Left lung (tissue), 10 donors: ENCODE results near the gene MMP2. TPM values are rescaled to one million over a fixed set of nuclear protein-coding genes. Genes with fewer than 3 reads are reported as not detected.
A peak's percentile ranks its signal among the peaks of the same experiment; 100 is the strongest.

Experiments used
- ATAC-seq: fragments of 200-7000 bp; cut with Tn5 transposase; one replicate; pipeline ENCODE4 v1.9.1; 2020; ENCODE audit warnings: moderate library complexity
- DNase-seq, 4 donors: peaks; one replicate each; pipeline ENCODE4 v3.0.0-alpha.2; 2013 to 2020
- H3K27ac ChIP-seq, 2 donors: fragments of 200-600 bp; sonication (generic) in 1 of 2; one replicate each; pipeline versions ENCODE4 v1.5.0 to v1.8.0; 2020 to 2021
- H3K27me3 ChIP-seq, 2 donors: fragments of 200-600 bp; sonication (generic) in 1 of 2; one replicate each; pipeline versions ENCODE4 v1.5.0 to v1.8.0; 2020 to 2021
- H3K36me3 ChIP-seq, 2 donors: fragments of 200-600 bp; sonication (generic) in 1 of 2; one replicate each; pipeline versions ENCODE4 v1.5.0 to v1.8.0; 2020 to 2021
- H3K4me1 ChIP-seq, 2 donors: fragments of 200-600 bp; one replicate each; pipeline ENCODE4 v1.8.0; 2021
- H3K4me3 ChIP-seq, 2 donors: fragments of 200-600 bp; sonication (generic) in 1 of 2; one replicate each; pipeline versions ENCODE4 v1.5.0 to v1.8.0; 2020 to 2021; ENCODE audit warnings: mild to moderate bottlenecking in 1 of 2
- H3K9me3 ChIP-seq, 2 donors: fragments of 200-600 bp; sonication (generic) in 1 of 2; one replicate each; pipeline versions ENCODE4 v1.5.0 to v1.8.0; 2020 to 2021
- CTCF ChIP-seq, 2 donors: fragments of 200-600 bp; sonication (generic) in 1 of 2; IDR thresholded peaks; one replicate each; pipeline versions ENCODE4 v1.5.0 to v1.8.0; 2021; ENCODE audit warnings: antibody characterized with exemption in 2 of 2
- intact Hi-C, 2 donors: fragments of 100-400 bp; cut with DNase I; formaldehyde crosslinking; loops; one replicate each; pipeline versions ENCODE4 v1.11.2 to v1.14.2; 2022
- polyA plus RNA-seq, 6 donors: library from polyadenylated mRNA; unstranded; fragments of 120-200 nt; gene quantifications; one replicate each; pipeline ENCODE4 v1.2.1, GENCODE V29; 2013; ENCODE audit not compliant: insufficient read length in 6 of 6
- total RNA-seq, 2 donors: library from RNA; stranded (reverse); fragmentation: NEBNext Ultra II Directional; extraction: Animal tissue kit (Norgen Biotek cat#: 25700); gene quantifications; one replicate each; pipeline ENCODE4 v1.2.1, GENCODE V29; 2021
- donor health status: DM: no; HTN: yes; CAD: no.
- donor health status: DM: no; HTN: no; CAD: no.

Gene MMP2
- total and polyA plus RNA-seq, 8 donors, result 300 to 677 (median 603) TPM

GRCh38 chr16:55477736-55478135 lies 1.3 kb upstream of the MMP2 start:
- TF ChIP-seq CTCF (IDR thresholded peaks at IDR 0.05), result no peak
- H3K27me3 ChIP-seq, result peaks cover 8 to 44% of the 10 kb centered on the region in 2 donors
- DNase-seq (no peak), ATAC-seq (no peak)
- no peaks in the 10 kb centered on the region for H3K9me3 ChIP-seq
- no peak overlapping the region for H3K4me3 ChIP-seq
- intact Hi-C loops, result no loop called here
- H3K4me1 ChIP-seq, result peaks cover 0 to 18% of the 10 kb centered on the region in 2 donors
- peak overlapping the region in 1 of 2 donors; percentile 70 for H3K27ac ChIP-seq
- H3K36me3 ChIP-seq, result no peaks in the 10 kb centered on the region

GRCh38 chr16:55479430-55480140 lies 587 bp downstream of the MMP2 start:
- intact Hi-C loops, result no loop called here
- no peaks in the 10 kb centered on the region for H3K9me3 ChIP-seq
- ATAC-seq, result no peak
- DNase-seq, result peak in 2 of 4 donors; percentile 39 to 48
- peak overlapping the region; percentile 57 to 92 for H3K27ac ChIP-seq
- H3K4me3 ChIP-seq, result peak overlapping the region; percentile 41 to 45
- peaks cover 4 to 18% of the 10 kb centered on the region in 2 donors for H3K4me1 ChIP-seq
- H3K27me3 ChIP-seq, result peaks cover 8 to 44% of the 10 kb centered on the region in 2 donors
- no peaks in the 10 kb centered on the region for H3K36me3 ChIP-seq
- TF ChIP-seq CTCF (IDR thresholded peaks at IDR 0.05), result no peak

GRCh38 chr16:55480228-55480655 lies 1.2 kb downstream of the MMP2 start:
- TF ChIP-seq CTCF (IDR thresholded peaks at IDR 0.05), result no peak
- peaks cover 8 to 44% of the 10 kb centered on the region in 2 donors for H3K27me3 ChIP-seq
- H3K36me3 ChIP-seq, result peaks cover 0 to 2% of the 10 kb centered on the region in 2 donors
- peak; percentile 78 for ATAC-seq
- H3K4me1 ChIP-seq, result peaks cover 4 to 18% of the 10 kb centered on the region in 2 donors
- peak; percentile 84 to 95 (median 89) for DNase-seq
- intact Hi-C loops, result no loop called here
- peak overlapping the region; percentile 41 to 45 for H3K4me3 ChIP-seq
- H3K27ac ChIP-seq, result peak overlapping the region in 1 of 2 donors; percentile 92
- H3K9me3 ChIP-seq, result no peaks in the 10 kb centered on the region

- peaks cover 0 to 6% of the 10 kb centered on the region in 2 donors for H3K36me3 ChIP-seq
- peak overlapping the region; percentile 15 to 41 for H3K4me3 ChIP-seq
- H3K4me1 ChIP-seq, result peaks cover 4 to 18% of the 10 kb centered on the region in 2 donors
- peak overlapping the region in 1 of 2 donors; percentile 92 for H3K27ac ChIP-seq
- TF ChIP-seq CTCF (IDR thresholded peaks at IDR 0.05), result no peak
- no peak for DNase-seq
- peaks cover 8 to 44% of the 10 kb centered on the region in 2 donors for H3K27me3 ChIP-seq
- intact Hi-C loops, result no loop called here
- no peaks in the 10 kb centered on the region for H3K9me3 ChIP-seq
- no peak for ATAC-seq
These were observed 2.0 kb downstream of the MMP2 start for GRCh38 chr16:55481023-55481422.

- TF ChIP-seq CTCF (IDR thresholded peaks at IDR 0.05), result no peak
- ATAC-seq, result no peak
These were observed 3.1 kb downstream of the MMP2 start for GRCh38 chr16:55482056-55482455.

More at GRCh38 chr16:55482056-55482455, 3.1 kb downstream of the MMP2 start:
- DNase-seq, result no peak
- Histone ChIP-seq H3K27ac (peak overlapping the region in 1 of 2 donors; percentile 39), H3K4me3 (no peak overlapping the region), H3K9me3 (no peaks in the 10 kb centered on the region), H3K4me1 (peaks cover 4 to 18% of the 10 kb centered on the region in 2 donors), H3K27me3 (peaks cover 8 to 44% of the 10 kb centered on the region in 2 donors), H3K36me3 (peaks cover 0 to 6% of the 10 kb centered on the region in 2 donors)
- intact Hi-C loops, result no loop called here
